HepG2 (cell line): ENCODE data around the gene OR6S1. TPM values are rescaled to one million over a fixed set of nuclear protein-coding genes. Genes with fewer than 3 reads are reported as not detected.

Source experiments
- ARID4A ChIP-seq: sonication (generic); formaldehyde crosslinking; IDR thresholded peaks from 2 replicates; pipeline ENCODE4 v1.5.0; 2020; ENCODE audit warnings: mild to moderate bottlenecking, missing genetic modification reagents, borderline replicate concordance
- FOSL2 ChIP-seq: sonication (generic); formaldehyde crosslinking; IDR thresholded peaks from 2 replicates; pipeline ENCODE4 v1.4.0; 2020; ENCODE audit warnings: missing genetic modification reagents
- HMG20A ChIP-seq: IDR thresholded peaks from 2 replicates; pipeline ENCODE4 v1.6.1; 2016; ENCODE audit warnings: borderline replicate concordance
- HMGA1 ChIP-seq: sonication (generic); formaldehyde crosslinking; conservative IDR thresholded peaks from 2 replicates; pipeline ENCODE4 v1.4.0; 2020; ENCODE audit warnings: missing genetic modification reagents
- HNF4G ChIP-seq, 2 experiments: sonication (generic) in 1 of 2; formaldehyde crosslinking in 1 of 2; IDR thresholded peaks; 2 replicates each; pipeline versions ENCODE4 v1.4.0 to v1.6.1; 2011 to 2020; ENCODE audit warnings: borderline replicate concordance in 2 of 2, low read depth in 2 of 2, mild to moderate bottlenecking in 2 of 2, low read length in 1 of 2, missing genetic modification reagents in 1 of 2, moderate library complexity in 1 of 2
- MAF1 ChIP-seq: sonication (generic); formaldehyde crosslinking; IDR thresholded peaks from 2 replicates; pipeline ENCODE4 v1.5.0; 2020; ENCODE audit warnings: missing genetic modification reagents, borderline replicate concordance
- MEIS1 ChIP-seq: sonication (generic); formaldehyde crosslinking; IDR thresholded peaks from 2 replicates; pipeline ENCODE4 v1.9.0; 2021; ENCODE audit warnings: mild to moderate bottlenecking, missing genetic modification reagents, moderate library complexity, borderline replicate concordance
- MIER2 ChIP-seq: IDR thresholded peaks from 2 replicates; pipeline ENCODE4 v1.6.1; 2016; ENCODE audit warnings: missing biosample characterization, missing genetic modification reagents
- NFRKB ChIP-seq: fragments of 450-650 bp; IDR thresholded peaks from 2 replicates; pipeline ENCODE4 v1.6.1; 2017
- ONECUT2 ChIP-seq: sonication (generic); formaldehyde crosslinking; IDR thresholded peaks from 2 replicates; pipeline ENCODE4 v1.4.0; 2020; ENCODE audit warnings: missing genetic modification reagents
- SMARCE1 ChIP-seq: fragments of 450-650 bp; IDR thresholded peaks from 2 replicates; pipeline ENCODE4 v1.6.1; 2017; ENCODE audit warnings: borderline replicate concordance
- SP2 ChIP-seq: sonication (generic); formaldehyde crosslinking; IDR thresholded peaks from 2 replicates; pipeline ENCODE4 v1.5.1; 2020; ENCODE audit warnings: mild to moderate bottlenecking, missing genetic modification reagents
- SRY ChIP-seq: sonication (generic); formaldehyde crosslinking; IDR thresholded peaks from 2 replicates; pipeline ENCODE4 v1.8.0; 2022; ENCODE audit warnings: mild to moderate bottlenecking, missing genetic modification reagents
- TARDBP ChIP-seq: sonication (generic); formaldehyde crosslinking; IDR thresholded peaks from 2 replicates; pipeline ENCODE4 v1.8.0; 2022; ENCODE audit warnings: mild to moderate bottlenecking, missing genetic modification reagents
- TEAD3 ChIP-seq: optimal IDR thresholded peaks from 2 replicates; pipeline ENCODE3; 2016; ENCODE audit warnings: borderline replicate concordance
- TSC22D2 ChIP-seq: sonication (generic); formaldehyde crosslinking; IDR thresholded peaks from 2 replicates; pipeline ENCODE4 v1.5.1; 2020; ENCODE audit warnings: missing genetic modification reagents, mild to moderate bottlenecking, borderline replicate concordance
- ZNF317 ChIP-seq: sonication (generic); formaldehyde crosslinking; IDR thresholded peaks from 2 replicates; pipeline ENCODE4 v1.5.0; 2020; ENCODE audit warnings: mild to moderate bottlenecking, missing genetic modification reagents
- ZNF761 ChIP-seq: sonication (generic); formaldehyde crosslinking; conservative IDR thresholded peaks from 2 replicates; pipeline ENCODE4 v1.4.0; 2020; ENCODE audit warnings: mild to moderate bottlenecking, missing genetic modification reagents
- ZNF775 ChIP-seq: sonication (generic); formaldehyde crosslinking; IDR thresholded peaks from 2 replicates; pipeline ENCODE4 v1.4.0; 2020; ENCODE audit warnings: missing genetic modification reagents, mild to moderate bottlenecking, moderate library complexity, borderline replicate concordance
- polyA plus RNA-seq, 8 experiments: library from polyadenylated mRNA; depleted of rRNA in 3 of 8; stranded (reverse) in 7 of 8; unstranded in 1 of 8; fragments of >200 nt; fragmentation: Illumina TruSeq in 4 of 8; extraction: Trizol in 4 of 8; gene quantifications; 2 replicates each; pipeline versions ENCODE4 v1.2.1 to v1.2.3, GENCODE V29; 2011 to 2016; ENCODE audit warnings: low read depth in 4 of 8, missing spikeins in 1 of 8, mixed read lengths in 1 of 8; ENCODE audit not compliant: insufficient read depth in 1 of 8
- total RNA-seq, 5 experiments: library from RNA; depleted of rRNA; stranded (reverse); fragments of >200 nt; fragmentation: Illumina TruSeq; extraction: Trizol; gene quantifications; 2 replicates each; pipeline ENCODE4 v1.2.3, GENCODE V29; 2016; ENCODE audit warnings: low read depth in 1 of 5
- TF ChIP-seq, protein P1 (sequence below): IDR thresholded peaks from 2 replicates; pipeline ENCODE4 v1.6.1; 2016; ENCODE audit warnings: missing compliant biosample characterization, missing genetic modification reagents, borderline replicate concordance
- TF ChIP-seq, protein P2 (sequence below): sonication (generic); formaldehyde crosslinking; IDR thresholded peaks from 2 replicates; pipeline ENCODE4 v1.4.0; 2020; ENCODE audit warnings: missing genetic modification reagents

The OR6S1 gene
- total and polyA plus RNA-seq, 2 of the 13 experiments (the other 11 are each of a cell fraction or from before 2014, with no cell fraction given), result 0.09 TPM; not detected in 1

DNA sequence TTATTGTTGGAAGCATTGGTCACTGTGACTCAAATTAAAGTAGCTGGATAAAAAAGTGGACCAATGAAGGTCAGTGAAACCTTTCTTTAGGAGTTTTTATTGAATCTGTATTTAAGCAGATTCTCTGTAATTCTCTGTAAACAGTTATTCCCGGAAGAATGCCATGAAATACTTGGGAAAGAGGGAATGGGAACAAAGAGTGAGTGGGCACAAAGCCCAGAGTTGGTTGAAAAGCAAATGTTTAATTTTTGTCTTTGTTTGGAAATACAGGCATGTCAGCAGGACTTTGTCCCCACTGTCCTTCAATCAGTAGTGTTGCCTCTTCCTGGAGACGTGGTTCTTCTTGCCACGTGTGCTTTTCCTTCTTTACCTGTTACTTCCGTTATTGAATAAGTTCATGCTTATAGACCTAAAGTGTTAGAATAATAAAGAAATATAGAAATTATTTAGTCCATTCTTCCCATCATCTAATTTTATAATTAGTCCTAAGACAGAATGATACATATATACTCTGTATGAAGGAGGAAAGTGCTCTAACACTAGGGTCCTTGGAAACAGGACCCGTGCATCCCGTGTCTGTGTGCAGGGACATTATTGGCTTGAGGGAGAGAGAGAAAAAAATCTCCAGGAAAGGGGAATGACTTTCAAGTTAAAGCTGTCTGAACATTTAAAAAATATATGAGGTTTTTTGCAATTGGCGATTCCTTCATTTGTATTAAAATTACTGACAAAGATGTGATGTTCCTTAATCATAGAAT, 45.1 kb upstream of the OR6S1 start (continued):
- TF ChIP-seq ARID4A (peak; percentile 56; the same call in 1 of the 2 replicates), ZNF775 (CRISPR knock-in tag) (peak; percentile 20; the same call in 1 of the 2 replicates), SP2 (no peak), MEIS1 (no peak), MIER2 (CRISPR knock-in tag) (0 out of 2 replicates have a peak, but pooled peaks have one; percentile 46), SRY (CRISPR knock-in tag) (no peak; the same call in 1 of the 2 replicates), ZNF761 (CRISPR knock-in tag) (0 out of 2 replicates have a peak, but pooled peaks have one; percentile 1), TSC22D2 (CRISPR knock-in tag) (0 out of 2 replicates have a peak, but pooled peaks have one; percentile 67), NFRKB (no peak), HNF4G (IDR thresholded peaks at IDR 0.05; ENCODE audit: borderline replicate concordance, low read depth, low read length) (peak; percentile 97), HNF4G (CRISPR knock-in tag; IDR thresholded peaks at IDR 0.05; ENCODE audit: borderline replicate concordance, low read depth) (peak; percentile 97; the same call in 1 of the 2 replicates), HMG20A (peak; percentile 92), TARDBP (CRISPR knock-in tag) (peak; percentile 78), TEAD3 (CRISPR knock-in tag) (peak; percentile 95), ZNF317 (CRISPR knock-in tag) (peak; percentile 44; the same call in 1 of the 2 replicates), HMGA1 (CRISPR knock-in tag) (no peak), FOSL2 (CRISPR knock-in tag) (peak; percentile 84), SMARCE1 (no peak), ONECUT2 (CRISPR knock-in tag) (peak; percentile 52; the same call in 1 of the 2 replicates), MAF1 (CRISPR knock-in tag) (peak; percentile 80; the same call in 1 of the 2 replicates)
- TF ChIP-seq, protein P1, sequence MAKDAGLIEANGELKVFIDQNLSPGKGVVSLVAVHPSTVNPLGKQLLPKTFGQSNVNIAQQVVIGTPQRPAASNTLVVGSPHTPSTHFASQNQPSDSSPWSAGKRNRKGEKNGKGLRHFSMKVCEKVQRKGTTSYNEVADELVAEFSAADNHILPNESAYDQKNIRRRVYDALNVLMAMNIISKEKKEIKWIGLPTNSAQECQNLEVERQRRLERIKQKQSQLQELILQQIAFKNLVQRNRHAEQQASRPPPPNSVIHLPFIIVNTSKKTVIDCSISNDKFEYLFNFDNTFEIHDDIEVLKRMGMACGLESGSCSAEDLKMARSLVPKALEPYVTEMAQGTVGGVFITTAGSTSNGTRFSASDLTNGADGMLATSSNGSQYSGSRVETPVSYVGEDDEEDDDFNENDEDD (CRISPR knock-in tag), result peak; percentile 80; the same call in 1 of the 2 replicates
- TF ChIP-seq, protein P2, sequence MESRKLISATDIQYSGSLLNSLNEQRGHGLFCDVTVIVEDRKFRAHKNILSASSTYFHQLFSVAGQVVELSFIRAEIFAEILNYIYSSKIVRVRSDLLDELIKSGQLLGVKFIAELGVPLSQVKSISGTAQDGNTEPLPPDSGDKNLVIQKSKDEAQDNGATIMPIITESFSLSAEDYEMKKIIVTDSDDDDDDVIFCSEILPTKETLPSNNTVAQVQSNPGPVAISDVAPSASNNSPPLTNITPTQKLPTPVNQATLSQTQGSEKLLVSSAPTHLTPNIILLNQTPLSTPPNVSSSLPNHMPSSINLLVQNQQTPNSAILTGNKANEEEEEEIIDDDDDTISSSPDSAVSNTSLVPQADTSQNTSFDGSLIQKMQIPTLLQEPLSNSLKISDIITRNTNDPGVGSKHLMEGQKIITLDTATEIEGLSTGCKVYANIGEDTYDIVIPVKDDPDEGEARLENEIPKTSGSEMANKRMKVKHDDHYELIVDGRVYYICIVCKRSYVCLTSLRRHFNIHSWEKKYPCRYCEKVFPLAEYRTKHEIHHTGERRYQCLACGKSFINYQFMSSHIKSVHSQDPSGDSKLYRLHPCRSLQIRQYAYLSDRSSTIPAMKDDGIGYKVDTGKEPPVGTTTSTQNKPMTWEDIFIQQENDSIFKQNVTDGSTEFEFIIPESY (CRISPR knock-in tag), result peak; percentile 58; the same call in 1 of the 2 replicates
